GM12872 (cell line): ENCODE measurements around the gene DENND1A.

Experiments used
- TF ChIP-seq, protein P1 (sequence below): IDR thresholded peaks from 3 replicates; pipeline ENCODE4 v1.5.1; 2011; ENCODE audit warnings: low read depth, mild to moderate bottlenecking, low read length, moderate library complexity; ENCODE audit not compliant: insufficient read depth

The DENND1A gene

GRCh38 chr9:123893831-123894460 lies 36.0 kb downstream of the DENND1A start:
- TF ChIP-seq, protein P1, sequence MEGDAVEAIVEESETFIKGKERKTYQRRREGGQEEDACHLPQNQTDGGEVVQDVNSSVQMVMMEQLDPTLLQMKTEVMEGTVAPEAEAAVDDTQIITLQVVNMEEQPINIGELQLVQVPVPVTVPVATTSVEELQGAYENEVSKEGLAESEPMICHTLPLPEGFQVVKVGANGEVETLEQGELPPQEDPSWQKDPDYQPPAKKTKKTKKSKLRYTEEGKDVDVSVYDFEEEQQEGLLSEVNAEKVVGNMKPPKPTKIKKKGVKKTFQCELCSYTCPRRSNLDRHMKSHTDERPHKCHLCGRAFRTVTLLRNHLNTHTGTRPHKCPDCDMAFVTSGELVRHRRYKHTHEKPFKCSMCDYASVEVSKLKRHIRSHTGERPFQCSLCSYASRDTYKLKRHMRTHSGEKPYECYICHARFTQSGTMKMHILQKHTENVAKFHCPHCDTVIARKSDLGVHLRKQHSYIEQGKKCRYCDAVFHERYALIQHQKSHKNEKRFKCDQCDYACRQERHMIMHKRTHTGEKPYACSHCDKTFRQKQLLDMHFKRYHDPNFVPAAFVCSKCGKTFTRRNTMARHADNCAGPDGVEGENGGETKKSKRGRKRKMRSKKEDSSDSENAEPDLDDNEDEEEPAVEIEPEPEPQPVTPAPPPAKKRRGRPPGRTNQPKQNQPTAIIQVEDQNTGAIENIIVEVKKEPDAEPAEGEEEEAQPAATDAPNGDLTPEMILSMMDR = no peak

DNA sequence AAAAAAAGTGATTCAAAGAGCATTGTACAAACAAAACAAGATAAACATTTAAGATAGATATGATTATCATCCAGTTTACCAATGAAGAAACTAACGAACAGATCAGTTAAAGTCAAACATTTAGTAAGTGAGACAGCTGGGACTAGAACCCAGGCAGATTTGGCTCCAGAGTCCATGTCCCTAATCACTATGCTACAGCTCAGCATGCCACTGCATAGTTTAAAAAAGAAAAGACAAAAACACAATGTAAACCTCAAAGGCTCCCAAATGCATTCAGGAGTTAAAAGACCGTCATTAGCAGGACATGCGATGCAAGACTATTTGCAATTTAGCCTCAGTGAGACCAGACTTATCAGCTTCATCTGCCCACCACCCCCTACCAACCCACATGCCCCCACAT lies 36.8 kb downstream of the DENND1A start:
- TF ChIP-seq, protein P1 = no peak

GRCh38 chr9:123887837-123888236 lies 42.1 kb downstream of the DENND1A start:
- TF ChIP-seq, protein P1 = no peak

- TF ChIP-seq, protein P1 = no peak
Observed at GRCh38 chr9:123883634-123884033, 46.3 kb downstream of the DENND1A start.

DNA sequence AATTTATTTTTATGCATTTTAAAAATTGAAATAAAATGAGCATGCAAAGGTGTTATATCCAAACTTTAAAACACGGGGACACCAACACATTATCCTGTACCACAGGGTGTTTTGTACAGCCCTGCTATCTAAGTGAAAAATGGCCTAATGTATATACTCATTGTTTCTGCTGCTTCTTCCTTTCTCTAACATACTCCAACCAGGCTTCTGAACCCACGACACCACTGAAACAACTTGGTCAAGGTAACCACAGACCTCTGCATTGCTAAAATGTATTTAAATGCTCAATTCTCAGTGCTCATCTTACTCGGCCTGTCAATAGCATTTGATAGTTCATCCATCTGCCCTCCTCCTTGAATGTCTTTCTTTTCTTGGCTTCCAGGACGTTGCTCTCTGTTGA lies 48.3 kb downstream of the DENND1A start:
- TF ChIP-seq, protein P1 = no peak

- TF ChIP-seq, protein P1 = no peak
Observed at GRCh38 chr9:123880420-123880819, 49.5 kb downstream of the DENND1A start.

GRCh38 chr9:123876750-123877149 lies 53.2 kb downstream of the DENND1A start:
- TF ChIP-seq, protein P1 = no peak
